Tibial nerve (tissue), 4 donors: Measurements from ENCODE around the gene TSPAN3. TPM values are rescaled to one million over a fixed set of nuclear protein-coding genes. Genes with fewer than 3 reads are reported as not detected.

ENCODE experiments used
- DNase-seq, 2 donors: peaks; one replicate each; pipeline ENCODE4 v3.0.0-alpha.2; 2019; ENCODE audit warnings: low spot score in 2 of 2
- H3K27ac ChIP-seq, 4 donors: fragments of 200-600 bp; sonication (generic) in 3 of 4; one replicate each; pipeline ENCODE4 v1.5.1; 2017 to 2019; ENCODE audit warnings: mild to moderate bottlenecking in 1 of 4
- H3K27me3 ChIP-seq, 2 donors: fragments of 200-600 bp; sonication (generic) in 1 of 2; one replicate each; pipeline versions ENCODE4 v1.5.1 to v1.6.0; 2017 to 2019
- H3K36me3 ChIP-seq, 3 donors: fragments of 200-600 bp; sonication (generic); one replicate each; pipeline ENCODE4 v1.5.1; 2018 to 2019
- H3K4me1 ChIP-seq, 4 donors: fragments of 200-600 bp; sonication (generic) in 3 of 4; one replicate each; pipeline ENCODE4 v1.5.1; 2017 to 2019
- H3K4me3 ChIP-seq, 4 donors: fragments of 200-600 bp; sonication (generic) in 3 of 4; one replicate each; pipeline ENCODE4 v1.5.1; 2017 to 2019; ENCODE audit warnings: mild to moderate bottlenecking in 1 of 4, moderate library complexity in 1 of 4
- H3K9me3 ChIP-seq, 4 donors: fragments of 200-600 bp; sonication (generic) in 3 of 4; one replicate each; pipeline ENCODE4 v1.5.1; 2017 to 2019
- EP300 ChIP-seq, 2 donors: sonication (generic); formaldehyde crosslinking; IDR thresholded peaks; one replicate each; pipeline ENCODE4 v1.6.1; 2017; ENCODE audit warnings: antibody characterized with exemption in 2 of 2, mild to moderate bottlenecking in 1 of 2
- POLR2A ChIP-seq, 2 donors: fragments of 450-650 bp; IDR thresholded peaks; one replicate each; pipeline ENCODE4 v1.6.1; 2017; ENCODE audit warnings: antibody characterized with exemption in 2 of 2, mild to moderate bottlenecking in 2 of 2, moderate library complexity in 2 of 2
- WGBS, 2 donors: methylation state at CpG; one replicate each; pipeline ENCODE4 v1.1.5; 2018; 5-methylcytosine and 5-hydroxymethylcytosine counted together
- total RNA-seq, 4 donors: library from RNA; depleted of rRNA; stranded (reverse); fragments of >200 nt; gene quantifications; one replicate each; pipeline ENCODE4 v1.1.0, GENCODE V29; 2016
- TF ChIP-seq, protein P1 (sequence below), 5 experiments: fragments of 200-600 bp in 3 of 5; fragments of 450-650 bp in 2 of 5; sonication (generic) in 3 of 5; IDR thresholded peaks; one replicate each; pipeline ENCODE4 v1.5.1; 2016 to 2019; ENCODE audit warnings: antibody characterized with exemption in 5 of 5, mild to moderate bottlenecking in 3 of 5, moderate library complexity in 2 of 5

Gene TSPAN3
- total RNA-seq, 4 donors from 2014 or later, result 155 to 229 (median 203) TPM

DNA sequence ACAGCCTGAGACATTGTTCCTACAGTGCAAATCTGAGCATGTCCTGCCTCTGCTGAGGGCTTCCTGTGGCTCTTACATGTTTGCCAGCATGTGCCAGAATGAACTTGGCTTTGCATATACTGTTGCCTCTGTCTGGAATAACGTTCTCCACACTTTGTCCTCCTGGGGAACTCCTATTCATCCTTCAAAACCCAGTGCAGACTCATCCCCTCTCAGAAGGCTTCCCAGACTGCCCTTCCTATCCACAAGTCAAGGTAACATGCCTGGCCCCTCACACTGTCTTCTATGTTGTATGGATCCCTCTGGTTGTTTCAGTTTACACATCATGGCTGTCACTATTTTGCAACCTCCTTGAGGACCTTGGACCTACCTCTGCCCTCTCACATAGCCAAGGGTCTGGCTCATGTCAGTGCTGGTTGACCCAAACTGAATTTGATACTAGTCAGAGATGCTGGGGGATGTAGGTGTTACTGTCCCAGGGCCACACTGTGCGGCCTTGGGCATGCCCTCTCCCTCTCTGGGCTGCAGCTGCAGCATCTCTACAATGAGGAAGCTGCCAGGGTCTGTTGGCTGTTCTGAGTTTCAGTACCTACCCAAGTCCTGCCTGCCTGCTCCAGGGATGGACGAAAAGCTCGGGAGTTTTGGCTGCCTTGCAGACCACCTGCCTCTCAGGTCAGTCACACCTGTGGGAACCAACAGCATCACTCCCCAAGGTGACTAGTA, 29.0 kb upstream of the TSPAN3 start:
- Histone ChIP-seq H3K4me3 (no peak overlapping the region), H3K9me3 (no peaks in the 10 kb centered on the region), H3K36me3 (no peaks in the 10 kb centered on the region), H3K4me1 (peaks cover 0 to 6% (median 0%) of the 10 kb centered on the region in 4 donors), H3K27me3 (no peaks in the 10 kb centered on the region), H3K27ac (no peak overlapping the region)
- no peak for DNase-seq
- TF ChIP-seq, protein P1, sequence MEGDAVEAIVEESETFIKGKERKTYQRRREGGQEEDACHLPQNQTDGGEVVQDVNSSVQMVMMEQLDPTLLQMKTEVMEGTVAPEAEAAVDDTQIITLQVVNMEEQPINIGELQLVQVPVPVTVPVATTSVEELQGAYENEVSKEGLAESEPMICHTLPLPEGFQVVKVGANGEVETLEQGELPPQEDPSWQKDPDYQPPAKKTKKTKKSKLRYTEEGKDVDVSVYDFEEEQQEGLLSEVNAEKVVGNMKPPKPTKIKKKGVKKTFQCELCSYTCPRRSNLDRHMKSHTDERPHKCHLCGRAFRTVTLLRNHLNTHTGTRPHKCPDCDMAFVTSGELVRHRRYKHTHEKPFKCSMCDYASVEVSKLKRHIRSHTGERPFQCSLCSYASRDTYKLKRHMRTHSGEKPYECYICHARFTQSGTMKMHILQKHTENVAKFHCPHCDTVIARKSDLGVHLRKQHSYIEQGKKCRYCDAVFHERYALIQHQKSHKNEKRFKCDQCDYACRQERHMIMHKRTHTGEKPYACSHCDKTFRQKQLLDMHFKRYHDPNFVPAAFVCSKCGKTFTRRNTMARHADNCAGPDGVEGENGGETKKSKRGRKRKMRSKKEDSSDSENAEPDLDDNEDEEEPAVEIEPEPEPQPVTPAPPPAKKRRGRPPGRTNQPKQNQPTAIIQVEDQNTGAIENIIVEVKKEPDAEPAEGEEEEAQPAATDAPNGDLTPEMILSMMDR (IDR thresholded peaks at IDR 0.05), result no peak
- TF ChIP-seq EP300 (IDR thresholded peaks at IDR 0.05), result no peak
- TF ChIP-seq POLR2A (IDR thresholded peaks at IDR 0.05), result no peak
- 89 to 90% methylated on average over 4 of the region's 4 CpGs for WGBS, 2 donors

DNA sequence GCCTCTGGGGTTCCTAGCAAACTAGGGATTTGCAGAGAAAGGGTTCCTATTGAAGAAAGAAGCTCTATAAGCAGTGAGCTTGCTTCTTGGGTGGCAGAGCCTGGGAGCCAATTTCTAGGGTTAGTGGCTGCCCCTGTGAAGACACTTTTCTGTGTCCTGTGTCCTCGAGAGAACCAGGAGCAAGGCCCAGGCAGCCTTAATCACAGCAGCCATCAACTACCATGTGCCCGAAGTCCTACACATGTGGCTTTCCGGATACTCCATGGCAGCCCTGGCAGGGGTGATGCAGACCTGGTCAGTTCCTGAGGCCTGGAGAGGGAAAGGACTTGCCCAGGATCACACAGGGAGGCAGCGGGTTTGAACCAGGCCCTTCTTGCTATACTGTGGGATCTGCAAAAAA, 27.7 kb upstream of the TSPAN3 start:
- Histone ChIP-seq H3K9me3 (no peaks in the 10 kb centered on the region), H3K27me3 (no peaks in the 10 kb centered on the region), H3K4me1 (no peaks in the 10 kb centered on the region), H3K27ac (no peak overlapping the region), H3K36me3 (no peaks in the 10 kb centered on the region), H3K4me3 (no peak overlapping the region)
- TF ChIP-seq POLR2A (IDR thresholded peaks at IDR 0.05) (no peak), EP300 (IDR thresholded peaks at IDR 0.05) (no peak)
- TF ChIP-seq, protein P1 (IDR thresholded peaks at IDR 0.05), result no peak
- WGBS, 2 donors, result 92 to 95% methylated on average over 4 of the region's 4 CpGs
- no peak for DNase-seq

- no peaks in the 10 kb centered on the region for H3K4me1 ChIP-seq
- no peaks in the 10 kb centered on the region for H3K9me3 ChIP-seq
- no peak overlapping the region for H3K27ac ChIP-seq
- no peaks in the 10 kb centered on the region for H3K27me3 ChIP-seq
- TF ChIP-seq EP300 (IDR thresholded peaks at IDR 0.05) (no peak), POLR2A (IDR thresholded peaks at IDR 0.05) (no peak)
- TF ChIP-seq, protein P1 (IDR thresholded peaks at IDR 0.05), result no peak
- WGBS, 2 donors, result 72 to 93% methylated on average over 5 of the region's 5 CpGs
- no peak overlapping the region for H3K4me3 ChIP-seq
- H3K36me3 ChIP-seq, result no peaks in the 10 kb centered on the region
- no peak for DNase-seq
Observed at GRCh38 chr15:77097921-77098320, 27.0 kb upstream of the TSPAN3 start.

GRCh38 chr15:77097248-77097721, 26.4 kb upstream of the TSPAN3 start:
- Histone ChIP-seq H3K27ac (no peak overlapping the region), H3K27me3 (no peaks in the 10 kb centered on the region), H3K36me3 (no peaks in the 10 kb centered on the region), H3K4me1 (no peaks in the 10 kb centered on the region), H3K9me3 (no peaks in the 10 kb centered on the region), H3K4me3 (no peak overlapping the region)
- no peak for TF ChIP-seq EP300 (IDR thresholded peaks at IDR 0.05)
- TF ChIP-seq, protein P1 (IDR thresholded peaks at IDR 0.05), result no peak
- TF ChIP-seq POLR2A (IDR thresholded peaks at IDR 0.05), result no peak
- WGBS, 2 donors, result 77 to 80% methylated on average over 7 of the region's 7 CpGs
- no peak for DNase-seq

GRCh38 chr15:77096541-77096940, 25.6 kb upstream of the TSPAN3 start:
- H3K36me3 ChIP-seq, result no peaks in the 10 kb centered on the region
- H3K4me3 ChIP-seq, result no peak overlapping the region
- no peaks in the 10 kb centered on the region for H3K9me3 ChIP-seq
- no peak overlapping the region for H3K27ac ChIP-seq
- no peaks in the 10 kb centered on the region for H3K4me1 ChIP-seq
- WGBS, 2 donors, result 87 to 95% methylated on average over 6 to 7 of the region's 7 CpGs
- no peak for DNase-seq
- H3K27me3 ChIP-seq, result no peaks in the 10 kb centered on the region
- TF ChIP-seq, protein P1 (IDR thresholded peaks at IDR 0.05), result no peak
- TF ChIP-seq POLR2A (IDR thresholded peaks at IDR 0.05) (no peak), EP300 (IDR thresholded peaks at IDR 0.05) (no peak)
